Smooth muscle cell of trachea (primary cell): ENCODE results near the gene JTB. TPM values are rescaled to one million over a fixed set of nuclear protein-coding genes. Genes with fewer than 3 reads are reported as not detected.

Source experiments
- total RNA-seq: library from RNA; depleted of rRNA; stranded (reverse); fragments of >200 nt; gene quantifications from 2 replicates; pipeline ENCODE4 v1.2.1, GENCODE V29; 2014

Gene JTB
- total RNA-seq: 118 and 186 TPM in 2 replicates

DNA sequence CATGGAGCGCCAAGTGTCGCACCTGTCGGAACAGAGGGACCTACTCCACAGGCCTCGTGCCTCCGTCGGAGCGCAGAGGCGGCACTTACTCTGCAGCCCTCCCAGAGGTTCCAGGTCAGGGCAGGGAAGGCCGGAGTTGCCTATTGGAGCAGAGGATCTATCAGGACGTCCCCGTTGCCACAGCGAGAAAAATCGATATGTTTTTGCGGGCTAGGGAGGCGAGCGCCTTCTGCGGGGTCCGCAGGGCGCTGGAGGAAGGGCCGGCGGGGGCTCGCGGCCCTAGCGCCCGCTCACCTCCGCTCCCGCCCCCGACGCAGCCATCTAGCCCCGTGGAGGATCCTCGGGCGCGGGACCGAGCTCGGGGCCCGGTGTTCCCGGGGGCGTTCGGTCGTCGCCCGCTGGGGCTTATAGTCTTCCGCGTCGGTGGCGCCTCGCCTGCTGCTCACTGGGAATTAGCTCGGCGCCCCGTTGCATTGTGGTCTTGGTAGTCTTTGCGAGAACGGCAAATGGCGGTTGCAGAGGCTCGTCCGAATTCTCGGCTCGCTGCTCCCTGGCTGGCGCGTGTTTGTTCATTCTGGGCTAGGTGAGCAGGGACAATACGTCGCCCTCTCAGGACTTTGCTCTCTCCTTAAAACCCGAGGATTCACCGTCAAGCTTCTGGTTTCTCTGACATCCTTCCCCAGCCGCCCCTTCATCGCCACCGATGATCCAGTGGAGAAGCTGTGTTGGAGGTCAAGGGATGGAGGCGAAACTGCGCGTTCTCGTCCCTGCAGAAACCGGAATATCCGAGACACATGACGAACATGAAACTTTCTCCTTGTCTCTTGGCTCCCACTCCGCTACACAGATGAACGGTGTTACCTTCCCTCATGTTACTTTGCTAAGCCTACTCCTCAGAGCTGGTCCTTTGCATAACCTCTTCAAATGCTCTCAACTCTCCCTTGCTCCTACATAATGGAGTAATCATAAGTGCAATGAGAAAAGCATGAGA is at the start of gene JTB:
JTB (minus strand) TSS at position 425 of the 991 bp plus-strand sequence; CDS start at position 3, 422 bp downstream.

DNA sequence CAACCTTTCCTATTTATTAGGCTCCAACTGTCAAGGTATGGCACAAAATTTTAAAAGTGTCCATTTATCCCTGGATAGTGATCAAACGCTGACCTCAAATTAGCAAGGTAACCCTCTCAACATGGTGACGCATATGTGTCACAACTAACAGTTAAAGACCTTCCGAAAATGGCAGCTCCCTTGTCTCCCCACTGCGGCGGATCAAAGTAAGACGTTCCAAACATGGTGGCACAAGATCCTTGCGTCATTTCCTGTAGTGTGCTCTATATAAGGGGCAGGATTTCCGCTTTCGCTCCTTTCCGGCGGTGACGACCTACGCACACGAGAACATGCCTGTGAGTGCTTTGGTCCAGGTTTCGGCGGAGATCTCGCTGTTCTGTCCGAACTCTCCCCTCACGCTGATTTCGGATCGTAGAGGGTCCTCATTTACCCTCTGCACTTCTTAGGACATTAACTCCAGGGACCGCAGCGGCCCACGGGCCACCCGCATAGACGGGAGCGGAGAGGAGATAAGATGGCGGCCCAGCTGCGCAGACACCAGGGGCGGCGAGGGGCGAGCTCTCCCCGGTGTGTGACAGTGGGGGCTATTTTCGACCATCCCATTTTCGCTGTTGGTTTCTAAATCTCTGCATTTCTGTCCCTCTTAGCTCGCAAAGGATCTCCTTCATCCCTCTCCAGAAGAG is 13.1 kb upstream of the JTB start, which contains the start of gene RPS27:
RPS27 (plus strand) TSS at position 295 of the 683 bp plus-strand sequence; CDS start at position 330, 35 bp downstream.

DNA sequence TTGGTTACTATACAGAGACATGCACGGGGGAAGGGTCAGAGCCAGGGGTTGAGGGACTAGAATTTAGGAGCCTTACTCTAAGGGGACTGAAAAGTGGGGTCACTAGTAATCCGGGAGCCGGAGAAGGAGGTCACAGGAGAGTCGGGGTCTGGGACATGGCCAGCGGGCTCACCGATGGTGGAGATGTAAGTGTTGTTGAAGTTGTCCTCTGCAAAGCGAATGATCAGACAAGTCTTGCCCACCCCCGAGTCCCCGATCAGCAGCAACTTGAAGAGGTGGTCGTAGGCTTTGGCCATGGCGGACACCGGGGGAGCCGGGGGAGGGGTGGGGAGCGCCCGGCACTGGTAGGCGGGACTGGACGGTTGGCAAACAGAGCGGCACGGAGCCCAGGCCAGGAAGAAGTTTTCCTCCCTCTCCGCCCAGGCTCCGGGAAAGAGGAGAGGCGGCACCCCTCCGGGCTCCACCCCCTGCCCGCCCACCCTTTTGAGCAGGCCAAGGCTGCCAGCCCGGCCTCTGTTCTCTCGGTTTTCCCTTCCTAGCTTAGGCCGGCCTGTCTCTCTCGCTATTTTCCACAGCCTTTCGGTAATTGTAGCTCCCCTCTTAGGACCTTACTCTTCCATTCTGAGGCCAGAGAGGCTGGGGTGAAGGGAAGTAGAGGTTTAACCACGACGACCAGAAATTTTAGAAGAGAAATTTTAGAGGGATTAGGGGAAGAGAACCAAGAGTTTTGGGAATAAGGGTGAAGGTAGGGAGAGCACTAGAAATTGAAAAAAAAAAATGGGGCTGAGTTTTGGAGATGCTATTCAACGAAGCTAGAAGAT is 8.7 kb upstream of the JTB start, which contains the start of gene RAB13:
RAB13 (minus strand) TSS at position 399 of the 821 bp plus-strand sequence; CDS start at position 296, 103 bp downstream.

DNA sequence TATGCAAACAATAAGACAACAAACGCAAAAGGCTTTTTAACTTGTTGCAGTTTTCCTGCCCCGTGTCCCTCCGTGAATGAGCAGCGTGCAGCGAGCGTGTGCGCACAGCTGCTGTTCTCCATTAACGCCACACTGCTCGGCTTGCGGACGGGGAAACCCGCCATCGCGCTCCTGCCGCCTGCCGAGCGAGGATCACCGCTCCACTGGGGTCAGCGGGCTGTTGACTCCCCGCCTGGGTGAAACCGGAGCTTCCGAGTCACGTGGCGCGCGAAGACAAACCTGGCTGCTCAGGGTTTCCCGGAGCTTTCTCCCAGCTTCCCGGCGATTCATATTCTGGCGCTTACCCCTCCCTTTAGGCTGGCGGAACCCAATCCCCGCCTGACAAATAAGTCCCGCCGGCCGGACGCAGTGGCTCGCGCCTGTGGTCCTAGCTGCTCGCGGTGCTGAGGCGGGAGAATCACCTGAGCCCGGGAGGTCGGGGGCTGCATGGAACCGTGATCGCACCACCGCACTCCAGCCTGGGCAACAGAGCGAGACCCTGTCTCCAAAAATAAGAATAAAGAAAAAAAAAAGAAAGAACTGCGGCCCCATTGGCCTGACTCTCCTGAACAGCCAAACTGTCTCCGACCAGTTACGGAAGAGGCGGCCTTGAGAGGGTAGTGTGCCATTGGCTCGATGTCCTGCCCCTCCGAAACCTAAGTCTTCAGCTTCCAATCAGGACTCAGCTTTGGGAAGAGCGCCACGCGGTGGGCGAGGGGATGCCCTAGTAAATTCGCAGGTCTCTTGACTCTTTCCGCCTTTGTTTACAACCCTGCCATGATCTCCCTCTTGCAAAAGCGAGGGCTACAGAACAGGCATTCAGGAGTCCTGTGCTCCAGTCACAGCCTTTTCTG is 10.1 kb downstream of the JTB start, which contains the start of gene CREB3L4:
CREB3L4 (plus strand) TSS at position 796 of the 893 bp plus-strand sequence. CDS start 624 bp downstream, outside the sequence.

DNA sequence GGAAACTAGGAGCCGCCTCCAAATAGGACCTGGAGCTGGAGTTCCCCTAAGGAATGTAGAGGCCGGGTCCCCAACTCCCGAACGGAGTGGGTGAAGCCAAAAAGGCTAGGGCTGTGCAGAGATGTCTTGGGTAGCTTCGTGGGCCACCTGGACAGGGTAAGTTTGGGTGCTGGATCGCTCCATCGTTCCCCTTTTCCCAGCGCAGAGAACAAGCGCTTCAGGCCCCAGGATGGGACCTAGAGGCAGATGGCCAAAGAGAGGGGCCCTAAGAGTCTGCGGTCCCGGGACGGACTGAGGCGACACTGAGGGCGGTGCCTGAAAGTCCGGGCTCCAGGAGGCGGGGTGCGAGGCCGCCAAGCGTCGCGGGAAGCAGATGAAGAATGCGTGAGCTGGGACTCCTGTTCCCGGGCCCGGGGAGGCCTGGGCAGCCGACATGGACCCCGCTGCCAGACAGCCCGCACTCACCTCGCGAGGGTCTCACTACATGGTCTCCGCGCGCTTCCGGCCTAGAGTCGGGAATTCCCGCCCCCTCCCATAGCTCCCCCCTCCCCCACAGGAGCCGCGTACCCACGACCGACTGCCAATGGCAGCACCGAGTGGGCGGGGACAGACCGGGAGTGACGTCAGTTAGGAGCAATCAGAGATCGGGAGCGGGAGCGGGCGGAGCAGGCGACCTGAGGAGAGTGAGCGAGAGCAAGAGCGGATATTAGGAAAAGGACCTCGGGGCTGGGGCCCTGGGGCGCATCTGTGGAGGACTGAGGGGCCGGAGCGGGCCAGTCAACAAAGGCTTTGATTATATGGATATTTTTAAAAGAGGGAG is 14.2 kb downstream of the JTB start, which contains the start of gene SLC39A1:
SLC39A1 (minus strand) TSS at position 508 of the 820 bp plus-strand sequence. CDS start 822 bp downstream, outside the sequence.

DNA sequence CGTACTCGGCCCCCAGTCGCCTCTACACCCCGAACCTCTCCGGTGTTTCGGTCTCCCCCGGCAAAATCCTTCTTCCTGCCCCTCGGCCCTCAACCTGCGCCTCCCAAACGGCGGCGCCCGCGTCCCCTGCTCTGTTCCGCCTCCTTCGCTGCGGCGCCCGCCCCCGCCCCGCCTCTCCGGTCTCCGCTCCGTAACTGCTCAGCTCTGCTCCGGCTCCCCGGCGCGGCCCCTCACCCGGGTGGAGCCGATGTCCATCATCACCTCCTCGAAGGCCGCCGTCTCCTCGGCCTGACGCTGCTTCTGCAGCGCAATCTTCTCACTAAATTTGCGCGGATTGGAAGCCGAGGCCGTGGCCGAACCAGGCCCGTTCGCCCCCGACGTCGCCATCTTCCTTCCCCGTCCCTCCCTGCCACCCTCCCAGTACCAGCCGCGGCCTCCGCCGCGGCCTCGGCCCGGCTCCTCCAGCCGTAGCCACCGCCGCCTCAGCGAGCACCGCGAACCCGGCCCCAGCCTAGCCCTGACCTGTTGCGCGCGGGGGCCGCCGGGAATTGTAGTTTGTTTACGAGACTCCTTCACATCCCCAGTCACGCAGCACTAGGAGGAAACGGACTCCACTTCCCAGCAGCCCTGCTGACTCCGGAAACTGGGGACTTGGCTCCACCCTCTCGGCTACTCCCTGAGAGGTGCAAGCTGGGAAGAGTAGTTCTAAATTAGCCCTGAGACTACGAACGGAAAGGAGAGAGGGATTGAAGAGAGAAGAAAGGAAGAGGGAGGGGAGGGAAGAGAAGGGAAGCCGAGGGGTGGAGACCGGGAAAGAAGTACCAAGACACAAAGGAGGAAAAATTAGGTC is 19.1 kb downstream of the JTB start, which contains the start of gene CRTC2:
CRTC2 (minus strand) TSS at position 502 of the 850 bp plus-strand sequence; CDS start at position 387, 115 bp downstream.

DNA sequence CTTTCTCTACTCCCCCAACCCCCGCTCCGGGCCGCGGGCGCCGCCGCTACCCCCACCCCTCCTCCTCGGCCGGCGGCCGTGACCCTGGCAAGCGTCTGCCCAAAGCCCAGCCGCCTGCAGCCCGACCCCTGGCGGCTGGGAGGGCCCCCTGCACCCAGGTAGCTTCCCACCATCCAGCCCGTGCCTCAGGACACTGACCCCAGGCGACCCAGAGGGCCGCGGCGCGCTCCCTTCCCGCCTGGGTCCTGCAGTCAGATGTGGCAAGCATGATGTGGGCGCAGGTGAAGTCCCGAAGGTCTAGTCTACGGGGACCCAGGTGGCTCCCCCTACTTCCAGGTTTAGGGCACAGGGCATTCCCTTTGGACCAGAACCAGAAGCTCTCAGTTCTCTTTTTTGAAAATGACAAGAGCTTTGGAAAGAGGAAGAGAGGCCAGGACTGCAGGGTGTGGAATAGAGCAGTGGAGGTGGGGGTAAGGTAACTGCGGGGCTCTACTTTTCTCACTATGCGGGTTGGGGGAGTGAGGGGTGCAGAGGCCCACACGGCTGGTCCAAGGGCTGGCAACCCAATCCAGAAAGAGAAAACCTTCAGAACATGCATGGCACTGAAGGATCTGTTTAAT is 30.7 kb downstream of the JTB start, which contains the start of gene DENND4B:
DENND4B (minus strand) TSS at position 97 of the 620 bp plus-strand sequence. CDS start 2,344 bp downstream, outside the sequence.

Other genes starting within 250 kb of the JTB start
- gene INTS3, start 249.6 kb downstream of the JTB start, total RNA-seq: 45.1 and 52.9 TPM in 2 replicates
- 18.0 and 35.6 TPM in 2 replicates for gene SLC27A3, start 202.3 kb downstream of the JTB start, total RNA-seq
- 4.6 and 6.7 TPM in 2 replicates for gene GATAD2B, start 54.7 kb downstream of the JTB start, total RNA-seq
- 16.9 and 17.9 TPM in 2 replicates for gene DENND4B, start 31.0 kb downstream of the JTB start, total RNA-seq
- 4.2 and 4.6 TPM in 2 replicates for gene CRTC2, start 19.1 kb downstream of the JTB start, total RNA-seq
- 136 and 138 TPM in 2 replicates for gene SLC39A1, start 14.1 kb downstream of the JTB start, total RNA-seq
- 10.3 and 11.5 TPM in 2 replicates for gene CREB3L4, start 9.8 kb downstream of the JTB start, total RNA-seq
- gene RAB13, start 8.7 kb upstream of the JTB start, total RNA-seq: 112 and 119 TPM in 2 replicates
- gene RPS27, start 13.1 kb upstream of the JTB start, total RNA-seq: 996 and 1,067 TPM in 2 replicates
- gene NUP210L, start 177.4 kb upstream of the JTB start, total RNA-seq: 0.15 and 0.17 TPM in 2 replicates
- 377 and 890 TPM in 2 replicates for gene TPM3, start 214.4 kb upstream of the JTB start, total RNA-seq
- gene CFAP141, start 228.7 kb upstream of the JTB start, total RNA-seq: not detected in 2 replicates
- gene UBAP2L, start 243.3 kb upstream of the JTB start, total RNA-seq: 64.7 and 75.3 TPM in 2 replicates